ENCODE data around the gene VAV3.

The VAV3 gene

DNA sequence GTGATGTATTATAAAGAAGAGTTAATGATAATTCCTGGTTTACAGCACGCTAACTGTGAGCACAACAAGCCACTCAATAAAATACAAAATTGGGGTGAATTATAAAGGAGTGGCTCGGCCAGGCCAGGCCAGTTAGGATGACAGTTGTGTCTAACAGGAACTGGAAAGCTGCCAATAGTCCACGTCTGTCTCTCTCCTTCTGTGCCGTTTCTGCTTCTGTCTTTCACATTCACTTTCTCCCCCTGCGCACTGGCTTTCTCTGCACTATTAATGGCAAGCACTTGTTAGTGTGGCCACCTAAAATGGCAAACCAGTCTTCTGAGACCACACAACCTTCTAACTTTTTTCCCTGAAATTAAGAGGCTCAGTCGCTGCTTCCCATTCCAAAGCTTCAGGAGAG lies 429.9 kb downstream of the VAV3 start:
- no peak for DNase-seq (ENCODE audit: low read depth in 2 of 2)

DNA sequence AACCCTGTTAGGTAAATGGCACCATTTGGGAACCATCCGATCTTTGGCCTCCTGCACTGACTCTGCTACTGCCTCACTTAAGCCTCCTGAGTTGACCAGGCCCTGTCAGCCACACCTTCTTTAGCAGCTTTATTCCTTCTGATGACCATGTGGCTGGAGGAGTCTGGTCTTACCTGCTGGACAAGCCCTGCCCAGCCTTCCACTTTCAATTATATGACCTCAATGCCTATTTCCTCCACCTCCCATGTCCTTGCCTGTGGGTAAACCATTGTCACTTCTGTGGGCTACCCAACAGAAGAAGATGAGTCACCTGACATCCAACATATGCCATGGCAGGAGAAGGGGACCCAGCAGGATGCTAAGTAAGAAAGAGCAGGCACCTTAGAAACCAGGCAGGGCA lies 430.3 kb downstream of the VAV3 start:
- no peak for DNase-seq (ENCODE audit: low read depth in 2 of 2)

DNA sequence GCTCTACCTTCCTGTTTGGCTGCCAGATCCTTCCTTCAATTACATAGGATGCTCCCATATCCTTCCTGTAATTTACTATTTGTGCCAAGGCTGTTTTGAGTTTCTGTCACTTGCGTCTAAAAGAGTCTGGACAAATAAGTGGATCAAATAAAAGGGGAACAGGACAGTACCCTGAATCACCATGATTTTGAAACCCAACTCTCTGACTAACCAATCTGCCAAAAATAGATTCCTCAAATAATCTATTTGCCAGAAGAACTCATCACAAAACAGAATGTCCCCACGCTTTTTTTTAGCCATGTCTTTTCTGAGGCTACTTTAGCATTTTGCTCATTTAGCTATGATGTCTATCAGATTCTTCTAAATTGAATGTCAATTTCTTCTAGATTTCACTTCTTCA lies 431.5 kb downstream of the VAV3 start:
- DNase-seq (ENCODE audit: low read depth in 2 of 2) = no peak

GRCh38 chr1:107532318-107532717 lies 432.7 kb downstream of the VAV3 start:
- no peak for DNase-seq (ENCODE audit: low read depth in 2 of 2)

GRCh38 chr1:107531065-107531908 lies 433.7 kb downstream of the VAV3 start:
- no peak for DNase-seq (ENCODE audit: low read depth in 2 of 2)

GRCh38 chr1:107530543-107530942 lies 434.4 kb downstream of the VAV3 start:
- no peak for DNase-seq (ENCODE audit: low read depth in 2 of 2)

GRCh38 chr1:107529511-107530149 lies 435.4 kb downstream of the VAV3 start:
- no peak for DNase-seq (ENCODE audit: low read depth in 2 of 2)

GRCh38 chr1:107526524-107527198 lies 438.3 kb downstream of the VAV3 start:
- DNase-seq (ENCODE audit: low read depth in 2 of 2) = no peak

- no peak for DNase-seq (ENCODE audit: low read depth in 2 of 2)
Observed at GRCh38 chr1:107525961-107526360, 439.0 kb downstream of the VAV3 start.

GRCh38 chr1:107525145-107525544 lies 439.8 kb downstream of the VAV3 start:
- no peak for DNase-seq (ENCODE audit: low read depth in 2 of 2)

- DNase-seq (ENCODE audit: low read depth in 2 of 2) = no peak
Observed at GRCh38 chr1:107524301-107524700, 440.7 kb downstream of the VAV3 start.

DNA sequence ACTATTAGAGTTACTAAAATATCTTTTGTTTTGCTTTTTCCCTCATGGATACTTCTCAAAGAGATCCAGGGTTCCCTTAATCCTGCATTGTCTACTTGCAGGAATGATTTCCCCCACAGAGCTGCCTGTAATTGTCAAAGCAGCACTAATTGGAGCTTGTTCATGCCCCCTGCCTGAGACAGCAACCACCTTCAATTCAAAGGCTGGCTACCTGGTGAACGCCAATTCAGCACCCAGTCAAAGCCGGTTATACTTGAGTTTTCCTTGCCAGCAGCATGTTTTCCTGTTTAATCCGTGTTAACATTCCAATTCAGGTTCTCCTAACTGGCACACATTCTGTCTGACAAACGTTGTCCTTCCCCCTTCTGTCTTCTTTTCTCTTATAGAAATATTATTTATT lies 441.2 kb downstream of the VAV3 start:
- DNase-seq (ENCODE audit: low read depth in 2 of 2) = no peak

- DNase-seq (ENCODE audit: low read depth in 2 of 2) = no peak
Observed at GRCh38 chr1:107523061-107523460, 441.9 kb downstream of the VAV3 start.
